CMK (cell line): ENCODE data around the gene SDHD.

ENCODE experiments used
- DNase-seq: peaks from one replicate; pipeline ENCODE4 v3.0.0-alpha.2; 2010; ENCODE audit warnings: low read depth

SDHD gene

DNA sequence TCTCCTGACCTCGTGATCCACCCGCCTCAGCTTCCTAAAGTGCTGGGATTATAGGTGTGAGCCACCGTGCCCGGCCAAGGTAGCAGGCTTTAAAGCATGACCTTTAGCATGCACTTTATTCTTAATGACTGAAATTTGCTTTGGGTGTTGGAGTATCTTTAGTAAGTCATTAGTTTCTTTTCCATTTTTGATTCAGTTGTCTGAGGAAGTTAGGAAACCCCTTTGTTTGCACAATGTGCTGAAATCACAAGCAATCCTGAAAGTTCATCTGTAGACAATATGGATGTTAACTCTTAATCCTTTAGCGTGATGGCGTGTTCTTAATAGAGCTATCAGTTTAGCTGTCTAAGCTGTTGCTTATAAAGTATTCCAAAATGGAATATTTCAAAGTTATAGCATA, 16.8 kb downstream of the SDHD start:
- no peak for DNase-seq

DNA sequence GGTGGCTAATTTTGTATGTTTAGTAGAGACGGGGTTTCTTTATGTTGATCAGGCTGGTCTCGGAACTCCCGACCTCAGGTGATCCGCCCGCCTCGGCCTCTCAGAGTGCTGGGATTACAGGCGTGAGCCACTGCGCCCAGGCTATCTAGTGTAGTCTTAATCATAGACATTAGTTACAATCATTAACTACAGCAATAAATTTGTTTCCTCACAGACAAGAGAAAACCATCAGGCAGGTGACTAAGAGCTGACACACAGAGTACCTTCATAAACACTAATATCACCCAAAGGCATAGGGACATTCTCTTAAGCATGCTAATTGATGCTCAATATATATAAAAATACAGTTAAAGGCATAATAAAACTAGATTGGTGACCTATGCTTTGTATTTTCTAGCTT, 19.4 kb downstream of the SDHD start:
- no peak for DNase-seq

DNA sequence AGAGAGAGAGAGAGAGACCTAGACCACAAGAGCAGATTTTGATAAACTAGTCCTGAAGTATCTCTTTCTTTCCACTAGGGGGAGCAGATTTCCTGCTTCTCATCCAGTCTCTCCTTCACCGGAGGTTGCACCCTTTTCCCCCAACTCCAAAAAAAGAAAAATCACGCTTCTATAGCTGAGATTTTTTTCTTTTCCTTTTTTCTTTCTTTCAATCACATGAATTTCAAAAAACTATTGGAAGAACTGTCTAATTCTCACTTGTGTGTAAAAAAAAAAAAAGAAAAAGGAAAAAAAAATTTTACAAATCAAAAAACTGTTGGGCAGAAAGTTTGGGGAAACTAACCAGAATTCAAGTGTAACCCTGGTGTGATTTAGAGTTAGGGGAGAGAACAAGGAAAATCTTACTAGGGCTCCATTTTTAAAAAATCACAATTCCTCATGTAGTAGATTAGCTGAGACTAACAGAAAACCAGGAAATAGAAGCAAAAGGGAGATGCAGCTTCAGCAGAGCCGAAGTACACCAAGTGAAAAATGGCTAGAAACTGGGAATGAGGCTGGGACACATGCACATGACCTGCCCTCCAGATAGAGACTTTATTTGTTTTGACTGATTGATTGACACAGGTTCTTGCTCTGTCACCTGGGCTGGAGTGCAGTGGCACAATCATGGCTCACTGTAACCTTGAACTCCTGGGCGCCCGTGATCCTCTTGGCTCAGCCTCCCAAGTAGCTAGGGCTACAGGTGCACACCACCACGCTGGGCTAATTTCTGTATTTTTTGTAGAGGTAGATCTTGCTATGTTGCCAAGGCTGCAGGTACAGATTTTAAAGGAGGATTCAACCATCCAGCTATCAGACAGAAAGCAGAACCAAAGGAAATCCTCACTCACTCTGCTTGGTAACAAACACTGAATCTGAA, 27.1 kb downstream of the SDHD start:
- peak; percentile 64 for DNase-seq

DNA sequence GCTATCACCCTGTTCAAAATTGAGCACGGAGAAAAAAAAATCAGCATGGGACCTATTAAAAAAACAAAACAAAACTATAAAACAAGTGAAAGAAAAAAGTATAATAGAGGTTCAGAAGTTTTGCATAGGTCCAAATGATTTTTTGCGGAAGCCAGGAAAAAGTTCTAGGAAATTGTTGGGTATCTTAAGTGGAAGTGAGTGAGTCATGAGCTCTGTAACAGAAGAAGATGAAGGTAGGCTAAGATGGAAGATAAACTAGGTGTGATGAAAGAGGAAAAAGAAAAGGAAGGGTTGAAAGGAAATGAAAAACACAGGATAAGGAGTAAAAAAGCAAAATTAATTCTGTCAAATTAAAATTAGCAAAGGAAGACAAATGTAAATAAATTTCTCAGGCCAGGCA, 27.8 kb downstream of the SDHD start:
- no peak for DNase-seq

DNA sequence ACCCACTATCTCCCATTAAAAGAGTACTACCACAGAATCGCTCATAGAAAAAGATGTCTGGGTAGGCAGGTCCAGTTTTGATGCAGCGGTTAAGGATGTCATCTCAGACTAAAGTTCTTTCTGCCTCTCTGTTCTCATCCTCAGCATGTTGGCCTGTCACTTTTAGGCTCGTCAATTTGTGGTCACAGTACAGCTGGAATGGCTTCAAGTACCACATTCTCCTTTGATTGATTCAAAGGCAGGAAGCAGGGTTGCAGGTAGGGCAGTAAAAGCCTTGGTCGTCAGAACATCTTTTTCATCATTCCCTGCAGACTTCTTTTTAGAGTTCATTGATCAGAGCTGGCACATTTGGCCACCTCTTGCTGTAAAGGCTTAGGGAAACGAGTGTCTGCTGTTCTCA, 28.7 kb downstream of the SDHD start:
- DNase-seq: no peak

DNA sequence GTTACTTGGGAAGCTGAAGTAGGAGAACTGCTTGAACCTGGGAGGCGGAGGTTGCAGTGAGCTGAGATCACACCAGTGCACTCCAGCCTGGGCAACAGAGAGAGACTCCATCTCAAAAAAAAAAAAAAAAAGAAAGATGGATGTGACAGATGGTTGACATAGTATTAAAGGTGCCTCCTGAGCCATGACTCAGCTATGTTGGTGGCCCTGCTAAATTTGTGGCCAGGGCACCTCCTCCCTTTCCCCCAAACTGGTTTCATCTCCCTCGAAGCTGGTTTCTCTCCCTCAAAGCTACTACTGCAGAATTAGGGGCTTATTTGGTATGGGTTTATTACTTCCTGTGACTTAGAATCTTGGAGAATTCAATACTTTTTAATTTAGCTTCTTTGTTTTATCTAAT, 31.5 kb downstream of the SDHD start:
- DNase-seq: no peak

DNA sequence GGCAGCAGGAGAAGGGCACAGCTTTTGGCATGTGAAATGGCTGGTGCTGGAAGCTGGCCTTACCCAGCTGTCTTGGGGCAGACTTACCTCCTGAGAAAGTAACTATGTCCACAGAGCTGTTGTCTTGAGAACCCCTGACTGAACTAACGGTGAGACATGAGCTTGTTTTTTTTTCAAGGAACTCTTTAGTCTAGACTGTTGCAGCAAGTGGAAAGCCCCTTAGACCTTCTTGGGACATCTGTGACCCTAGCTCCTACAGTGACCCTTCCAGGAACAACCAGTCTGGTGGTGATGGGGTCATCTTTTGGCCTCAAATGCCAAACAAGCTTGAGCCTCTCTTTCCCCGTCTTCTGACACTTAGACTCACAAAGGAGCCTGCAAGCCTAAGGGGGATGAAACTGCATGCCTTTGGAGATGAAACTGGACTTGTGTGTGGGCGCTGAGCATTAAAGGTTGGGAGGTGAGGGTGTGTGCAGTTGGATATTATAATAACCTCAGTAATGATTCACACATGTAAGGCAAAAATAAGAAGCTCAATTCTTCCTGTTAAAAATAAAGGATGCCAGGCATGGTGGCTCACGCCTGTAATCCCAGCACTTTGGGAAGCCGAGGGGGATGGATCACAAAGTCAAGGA, 35.4 kb downstream of the SDHD start:
- no peak for DNase-seq

DNA sequence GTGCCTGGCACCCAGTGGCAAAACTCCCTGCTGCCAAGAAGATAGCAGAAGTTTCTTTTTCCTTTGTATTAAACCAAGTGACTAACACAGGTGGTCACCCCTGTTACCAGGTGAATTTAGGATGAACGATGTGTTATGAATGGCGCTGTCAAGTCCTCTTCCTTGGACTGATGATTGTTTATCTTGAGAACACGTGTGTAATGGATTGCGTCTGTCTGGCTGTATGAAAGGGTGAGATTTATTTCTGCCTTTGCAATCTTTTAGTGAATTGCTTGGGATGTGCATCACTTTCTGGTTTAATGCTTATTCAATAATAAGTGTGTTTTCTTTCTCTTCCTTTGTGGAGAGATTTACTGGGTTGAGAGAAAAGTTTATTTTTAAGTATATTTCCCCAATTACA, 36.5 kb downstream of the SDHD start:
- no peak for DNase-seq

DNA sequence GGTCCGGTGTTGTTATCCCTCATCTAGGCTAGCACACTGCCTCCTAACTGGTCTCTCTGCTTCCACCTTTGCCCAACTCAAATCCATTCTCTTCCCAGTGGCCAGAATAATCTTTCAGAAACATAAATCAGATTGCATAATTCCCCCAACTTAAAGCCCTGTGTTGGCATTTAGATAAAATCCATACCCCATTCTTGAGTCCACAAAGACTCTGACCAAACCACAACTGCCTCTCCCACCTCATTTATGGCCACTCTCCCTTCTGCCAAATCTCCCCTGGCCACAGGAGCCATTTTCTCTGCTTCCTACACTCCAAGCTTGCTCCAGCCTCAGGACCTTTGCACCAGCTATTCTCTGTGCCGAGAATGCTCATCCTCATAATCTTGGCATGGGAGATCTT, 40.4 kb downstream of the SDHD start:
- DNase-seq: no peak

DNA sequence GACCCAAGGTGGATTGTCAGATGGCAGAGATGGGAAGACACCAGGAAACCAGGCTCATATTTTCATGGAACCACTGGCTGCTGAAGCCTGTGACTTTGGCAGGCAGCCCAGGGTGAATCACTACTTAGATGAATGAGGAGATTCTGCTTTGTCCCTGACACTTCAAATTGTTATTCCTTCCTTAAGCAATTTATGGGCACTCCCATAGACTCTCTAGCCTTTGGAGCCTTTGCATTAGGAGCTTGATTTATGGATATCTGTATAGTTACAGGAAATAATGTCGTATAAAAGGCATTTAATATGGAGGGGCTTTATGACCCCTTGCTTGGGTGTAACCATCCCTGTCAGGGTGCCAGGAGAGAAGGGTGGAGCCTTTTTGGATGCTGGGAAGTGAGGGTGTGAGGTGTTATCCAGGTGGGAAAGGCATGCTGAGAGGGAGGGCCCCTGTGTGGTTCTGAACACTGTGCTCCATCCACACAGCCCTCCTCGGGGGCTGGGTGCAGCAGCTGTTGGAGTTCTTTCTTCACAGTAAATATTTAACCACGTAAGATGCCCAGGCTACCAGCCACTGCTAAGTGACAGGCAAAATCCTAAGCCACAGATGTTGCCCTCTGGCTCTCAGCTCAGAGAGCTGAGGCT, 41.9 kb downstream of the SDHD start:
- DNase-seq: no peak

DNA sequence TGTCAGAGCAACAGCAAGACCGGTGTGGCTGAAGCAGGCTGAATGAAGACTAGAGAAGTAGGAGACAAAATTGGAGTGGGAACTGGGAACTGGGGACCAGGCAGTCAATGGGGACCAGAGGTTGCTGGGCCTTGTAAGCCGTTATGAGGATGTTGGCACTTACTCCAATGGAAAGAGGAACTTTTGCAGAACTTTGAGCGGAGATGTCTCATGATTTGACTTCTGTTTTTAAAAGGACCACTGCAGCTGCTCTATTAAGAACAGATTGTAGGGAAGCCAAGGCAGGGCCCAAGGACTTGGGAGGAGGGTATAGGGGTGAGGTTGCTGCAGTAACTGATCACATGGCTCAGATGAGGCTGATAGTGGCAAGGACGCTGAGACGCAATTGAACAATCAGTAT, 43.0 kb downstream of the SDHD start:
- DNase-seq: no peak

DNA sequence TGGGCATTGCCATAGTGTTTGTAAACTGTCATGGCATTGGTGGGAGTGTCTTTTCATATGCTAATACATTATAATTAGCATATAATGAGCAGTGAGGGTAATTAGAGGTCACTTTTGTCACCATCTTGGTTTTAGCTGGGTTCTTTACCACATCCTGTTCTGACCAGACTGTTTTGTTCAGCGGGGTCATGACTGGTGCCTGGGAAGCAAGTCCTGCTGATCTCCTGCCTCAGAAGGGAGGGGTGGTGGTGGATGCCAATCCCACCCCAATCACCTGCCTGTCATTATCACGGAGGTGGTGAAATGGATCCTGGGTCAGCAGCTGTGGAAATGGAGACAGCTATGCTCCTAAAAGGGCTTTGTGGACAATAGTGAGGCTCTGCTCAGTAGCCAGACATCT, 46.1 kb downstream of the SDHD start:
- DNase-seq: peak; percentile 4

DNA sequence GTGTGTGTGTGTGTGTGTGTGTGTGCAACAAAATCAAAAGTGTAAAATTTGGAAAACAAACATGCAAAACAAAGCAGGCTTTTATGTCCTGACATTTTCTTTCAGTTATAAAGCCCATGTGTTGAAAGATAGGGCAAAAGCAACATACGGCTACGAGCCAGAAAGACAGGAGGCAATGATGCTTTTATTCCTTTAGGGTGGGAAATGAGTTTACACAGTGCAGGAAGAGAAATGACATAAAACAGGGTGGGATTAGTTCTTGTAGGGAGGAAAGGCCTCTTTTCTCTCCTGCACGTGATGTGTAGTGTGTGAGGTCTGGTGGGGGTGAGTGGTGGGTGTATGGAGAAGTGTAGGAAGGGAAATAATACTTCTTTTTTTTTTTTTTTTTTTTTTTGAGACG, 47.8 kb downstream of the SDHD start:
- no peak for DNase-seq

DNA sequence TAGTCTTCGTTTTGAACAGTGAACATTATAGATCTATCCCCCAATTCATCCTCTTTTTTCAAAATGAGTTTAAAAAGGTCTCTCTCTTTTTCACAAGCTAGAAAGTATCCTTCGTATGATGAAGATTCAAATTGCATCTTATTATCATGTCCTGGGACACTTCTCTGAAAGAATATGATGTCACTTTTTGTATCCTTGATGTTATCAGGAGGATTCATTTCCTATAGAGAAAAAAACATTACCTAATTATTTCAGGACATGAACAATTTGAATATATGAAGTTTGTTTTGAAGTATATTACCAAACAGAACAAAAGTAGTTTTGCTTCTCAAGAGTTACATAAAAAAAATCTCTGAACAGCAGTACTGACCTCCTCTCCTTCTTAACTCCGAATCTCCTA, 56.9 kb downstream of the SDHD start:
- DNase-seq: no peak
